GM21825 (cell line): ENCODE data around the gene DYNLRB2.
A peak's percentile ranks its signal among the peaks of the same experiment; 100 is the strongest.

Experiments used
- ATAC-seq: cut with Tn5 transposase; IDR thresholded peaks from one replicate; pipeline ENCODE4 v1.9.1; 2021; ENCODE audit warnings: mild to moderate bottlenecking, moderate library complexity; ENCODE audit not compliant: unreplicated experiment

Gene DYNLRB2

DNA sequence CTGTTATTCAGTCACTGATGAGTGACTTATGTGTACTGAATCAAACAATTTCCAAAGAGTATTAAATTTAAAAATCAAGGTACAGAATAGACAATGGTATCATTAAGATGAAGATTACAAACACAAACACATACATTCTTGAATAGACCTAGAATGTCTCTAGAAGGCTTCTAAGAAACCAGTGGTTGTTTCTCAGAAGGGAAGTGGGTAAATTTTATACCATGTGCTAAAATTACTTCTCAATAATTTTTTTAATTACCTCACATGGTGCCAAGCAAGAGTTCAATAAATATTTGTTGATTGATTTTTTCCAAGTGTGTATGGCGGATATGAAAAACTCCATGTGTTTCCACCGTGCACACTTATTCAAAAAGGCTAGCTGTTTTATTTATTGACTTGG is 6.4 kb downstream of the DYNLRB2 start:
- ATAC-seq, result no peak

DNA sequence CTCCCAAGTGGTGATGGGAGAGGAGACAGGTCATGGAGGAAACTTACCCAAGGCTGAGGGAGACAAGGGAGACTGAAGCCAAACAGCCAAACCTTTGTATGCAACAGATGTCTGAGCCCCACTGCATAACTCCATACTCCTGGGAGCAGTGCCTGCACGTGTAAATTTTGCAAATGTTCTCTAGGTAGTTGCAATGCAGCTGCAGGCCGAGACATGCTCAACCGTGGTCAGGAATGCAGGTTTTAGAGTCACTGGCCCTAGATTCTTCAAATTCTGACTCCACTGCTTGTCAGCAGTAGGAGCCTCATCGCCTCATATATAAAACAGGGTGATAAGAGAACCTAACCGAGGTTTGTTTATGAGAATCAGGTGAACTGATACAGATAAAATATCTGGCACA is 11.5 kb downstream of the DYNLRB2 start:
- ATAC-seq, result no peak

DNA sequence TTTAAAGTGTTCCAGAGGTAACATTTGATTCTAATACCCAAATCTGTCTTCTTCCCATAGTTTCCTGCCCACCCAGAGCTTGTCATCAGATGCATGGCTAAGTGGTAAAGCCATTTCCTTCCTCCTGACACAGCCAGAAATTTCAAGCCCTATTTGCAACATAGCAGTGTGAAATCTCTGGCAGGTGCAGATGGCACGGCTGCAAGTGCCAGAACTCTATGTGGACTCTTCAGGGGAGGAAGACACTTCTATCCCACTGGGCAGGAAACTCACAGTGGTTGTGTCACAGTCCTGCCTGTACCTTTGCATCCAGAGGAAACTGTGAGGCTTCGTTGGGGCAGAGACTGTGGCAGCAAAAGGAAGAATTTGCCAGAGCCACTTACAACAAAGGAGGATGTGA is 13.2 kb downstream of the DYNLRB2 start:
- no peak for ATAC-seq

DNA sequence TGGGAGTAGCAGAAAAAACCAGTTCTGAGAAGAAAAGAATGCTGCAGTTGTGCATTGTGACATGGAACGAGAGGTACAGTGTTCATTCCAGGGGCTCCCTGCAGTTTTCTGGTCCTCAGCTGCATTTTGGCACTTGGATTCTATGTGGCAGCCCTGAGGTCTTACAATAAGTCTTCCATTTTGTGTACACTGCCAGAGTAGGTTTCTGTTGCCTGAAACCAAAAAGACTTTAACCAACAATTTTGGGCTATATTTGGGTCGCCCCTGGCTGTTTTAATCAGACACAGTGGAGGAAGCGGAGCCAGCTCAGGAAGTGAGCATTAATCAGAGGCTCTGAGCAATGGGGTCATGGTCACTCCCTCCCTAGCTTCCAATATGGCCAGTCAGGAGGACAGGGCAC is 15.7 kb downstream of the DYNLRB2 start:
- no peak for ATAC-seq

DNA sequence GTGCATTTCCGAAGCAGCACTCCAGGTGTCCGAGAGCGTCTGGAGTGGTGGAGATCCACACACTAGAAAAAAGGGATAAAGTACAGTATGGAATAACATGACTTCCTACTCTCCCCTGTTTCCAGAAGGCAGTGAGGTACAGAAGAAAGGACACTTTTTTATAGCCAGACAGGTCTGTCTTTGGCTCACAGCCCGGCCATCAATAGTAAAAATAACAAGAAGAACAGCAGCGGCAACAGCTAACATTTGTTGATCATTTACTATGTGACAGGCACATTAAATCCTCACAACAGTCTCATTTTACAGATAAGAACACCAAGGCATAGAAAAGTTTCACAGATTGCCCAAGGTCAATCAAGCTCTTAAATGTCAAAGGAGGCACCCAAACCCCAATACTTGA is 16.2 kb downstream of the DYNLRB2 start:
- no peak for ATAC-seq

DNA sequence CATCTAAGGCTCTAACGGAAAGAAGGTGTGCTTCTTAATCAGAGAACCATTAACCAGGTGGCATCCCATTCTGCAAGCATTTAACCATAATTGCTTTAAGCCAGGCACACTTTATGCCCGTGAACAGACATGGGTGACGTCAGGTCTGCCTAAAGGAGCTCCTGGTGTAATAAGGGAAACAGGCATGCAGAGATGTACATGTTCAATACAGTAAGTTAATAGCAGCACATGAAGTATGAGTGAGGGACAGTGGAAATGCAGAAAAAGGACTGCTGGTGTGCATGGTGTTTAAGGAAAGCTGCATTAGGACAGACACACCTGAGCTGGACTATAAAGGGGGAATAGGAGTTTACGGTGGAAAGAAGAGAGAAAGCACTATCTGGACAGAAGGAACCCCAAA is 18.6 kb downstream of the DYNLRB2 start:
- ATAC-seq, result no peak

DNA sequence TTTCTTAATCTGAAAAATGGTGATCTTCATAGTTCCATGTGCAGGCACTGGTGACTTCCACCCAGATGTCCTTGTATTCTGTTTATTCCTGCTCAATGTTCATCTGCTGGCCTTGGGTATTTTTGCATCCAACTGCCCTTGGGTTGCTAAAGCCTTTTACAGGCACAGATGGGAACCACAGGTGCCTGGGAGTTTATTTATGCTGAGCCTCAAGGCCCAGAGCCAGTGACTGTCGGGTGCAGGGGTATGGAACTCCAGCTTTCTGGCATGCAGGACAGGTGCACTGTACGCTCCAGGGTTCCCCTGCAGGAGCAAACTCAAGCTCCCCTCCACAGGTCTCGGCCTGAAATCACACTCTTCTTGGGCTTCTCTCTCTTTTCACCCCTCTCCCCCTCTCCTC is 22.3 kb downstream of the DYNLRB2 start:
- ATAC-seq, result no peak

DNA sequence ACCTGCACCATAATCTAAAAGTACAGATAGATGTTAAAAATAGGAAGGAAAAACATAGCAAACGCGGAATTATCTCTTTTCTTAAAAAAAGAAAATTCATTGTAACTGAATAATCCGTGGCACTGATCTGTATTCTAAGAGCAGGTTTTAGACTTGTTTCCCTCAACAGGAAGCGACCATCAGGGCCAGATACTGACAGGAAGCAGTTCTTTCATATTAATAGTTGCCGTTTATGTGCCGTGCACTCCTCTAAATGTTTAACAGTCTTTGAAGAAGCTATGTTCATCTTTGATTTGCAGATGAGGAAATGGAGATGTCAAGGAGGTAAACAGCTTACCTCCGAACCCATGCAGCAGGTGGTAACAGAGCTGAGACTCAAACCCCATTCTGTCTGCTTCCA is 23.6 kb downstream of the DYNLRB2 start:
- no peak for ATAC-seq

DNA sequence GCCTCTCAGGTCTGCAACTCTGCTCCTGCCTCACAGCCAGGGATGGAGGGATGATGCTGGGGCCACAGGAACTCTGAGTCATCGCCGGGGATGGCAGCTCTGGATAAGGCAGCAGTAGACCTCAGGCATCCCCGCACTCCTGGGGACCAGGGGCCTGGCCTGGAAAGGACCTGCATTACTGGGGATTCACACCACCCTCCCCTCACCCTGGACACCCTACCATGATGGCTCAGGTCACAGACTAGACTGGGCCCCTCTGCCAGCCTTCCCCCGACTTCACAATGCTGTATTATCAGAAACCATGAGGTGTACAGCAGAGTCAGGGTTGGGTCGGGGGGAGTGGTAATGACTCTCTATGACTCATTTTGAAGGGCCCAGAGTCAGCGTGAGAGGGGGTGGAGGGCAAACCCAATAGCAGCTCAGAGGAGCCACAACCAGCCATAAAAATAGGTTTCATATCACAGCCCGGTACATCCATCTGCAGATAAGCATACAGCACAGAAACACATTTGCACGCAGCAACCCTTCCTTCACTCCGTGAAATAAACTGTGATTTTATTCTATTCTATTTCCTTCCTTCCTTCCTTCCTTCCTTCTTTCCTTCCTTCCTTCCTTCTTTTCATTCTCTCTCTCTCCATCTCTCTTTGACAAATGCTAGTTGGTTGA is 28.8 kb downstream of the DYNLRB2 start:
- no peak for ATAC-seq

DNA sequence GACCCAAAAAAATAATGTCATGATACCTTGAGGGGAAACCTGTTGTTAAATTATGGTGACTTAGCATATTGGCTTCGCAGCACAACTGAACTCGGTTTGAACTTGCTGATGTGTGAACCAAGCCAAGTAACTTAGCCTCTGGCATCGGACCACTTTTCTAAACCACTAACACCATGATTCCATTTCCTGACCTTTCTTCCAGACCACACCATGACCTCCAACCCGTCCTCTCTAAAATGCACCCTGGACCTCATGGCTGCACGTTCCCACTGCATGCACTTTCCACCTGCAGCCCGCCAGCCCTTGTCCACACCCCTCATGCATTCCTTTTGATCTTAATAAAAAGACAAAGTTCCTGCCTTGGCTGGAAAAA is 29.3 kb downstream of the DYNLRB2 start:
- ATAC-seq, result no peak

DNA sequence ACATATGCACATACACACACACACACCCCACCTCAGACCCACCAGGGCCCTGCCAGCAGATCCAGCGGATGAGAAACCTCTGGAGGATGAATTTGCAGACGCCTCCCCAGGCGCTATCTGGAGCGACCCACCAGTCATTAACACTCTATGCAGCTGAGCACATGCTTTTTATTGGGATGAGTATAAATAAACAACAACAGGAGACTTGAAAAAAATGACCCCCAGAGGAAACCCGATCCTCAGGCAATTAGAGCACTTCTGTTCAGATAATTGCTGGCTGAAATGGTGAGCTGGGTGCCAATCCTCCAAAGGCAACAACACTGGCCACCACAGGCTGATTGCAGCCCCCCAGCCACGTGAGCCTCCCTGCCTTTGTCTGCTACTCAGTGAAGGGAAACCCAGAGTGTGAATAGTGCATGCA is 32.9 kb downstream of the DYNLRB2 start:
- ATAC-seq, result no peak

DNA sequence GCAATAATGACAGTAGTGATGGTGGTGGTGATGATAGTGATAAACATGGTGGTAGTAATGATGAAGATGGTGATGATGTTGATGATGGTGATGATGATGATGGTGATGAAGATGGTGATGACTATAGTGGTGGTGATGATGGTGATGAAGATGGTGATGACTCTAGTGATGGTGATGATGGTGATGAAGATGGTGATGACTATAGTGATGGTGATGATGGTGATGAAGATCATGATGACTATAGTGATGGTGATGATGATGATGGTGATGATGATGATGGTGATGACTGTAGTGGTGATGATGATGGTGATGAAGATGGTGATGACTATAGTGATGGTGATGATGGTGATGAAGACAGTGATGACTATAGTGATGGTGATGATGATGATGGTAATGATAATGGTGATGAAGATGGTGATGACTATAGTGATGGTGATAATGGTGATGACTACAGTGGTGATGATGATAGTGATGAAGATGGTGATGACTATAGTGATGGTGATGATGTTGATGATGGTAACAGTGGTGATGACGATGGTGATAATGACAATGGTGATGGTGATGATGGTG is 35.6 kb downstream of the DYNLRB2 start:
- no peak for ATAC-seq

DNA sequence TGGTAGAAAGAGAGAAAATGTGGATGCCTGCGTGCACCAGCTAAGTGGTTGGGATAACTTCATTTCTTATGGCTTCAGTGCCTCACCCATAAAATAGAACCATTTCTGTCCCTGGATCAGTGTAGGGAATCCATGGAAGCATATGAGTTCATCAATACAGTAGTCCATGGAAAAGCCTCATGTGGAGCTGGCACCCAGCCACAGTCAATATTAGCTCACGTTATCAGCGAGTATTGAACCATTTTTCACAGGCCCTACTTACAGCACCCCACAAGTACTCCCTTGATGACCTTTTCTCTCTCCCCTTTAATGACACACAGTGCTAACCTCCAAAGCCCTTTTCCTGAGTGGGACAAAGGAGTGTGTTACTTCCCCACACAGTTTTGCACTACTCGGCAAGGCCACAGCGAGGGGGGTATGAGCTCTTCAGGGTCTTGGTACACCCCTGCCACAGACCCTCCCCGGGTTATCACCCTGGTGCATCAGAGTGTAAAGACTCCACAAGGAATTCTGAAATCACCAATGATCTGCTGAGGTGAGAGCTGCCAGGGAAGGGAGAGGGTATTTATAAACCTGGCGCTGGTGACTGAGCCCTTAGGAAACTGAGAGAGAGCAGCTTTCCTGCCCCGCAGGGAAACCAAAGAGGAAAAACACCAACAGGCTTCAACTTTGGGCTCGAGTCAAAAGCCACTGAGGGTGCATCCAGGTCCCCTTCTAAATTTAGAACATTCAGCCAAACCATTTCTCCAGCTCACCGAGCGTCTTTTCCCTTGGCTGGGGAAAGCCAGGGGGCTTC is 36.9 kb downstream of the DYNLRB2 start:
- no peak for ATAC-seq

DNA sequence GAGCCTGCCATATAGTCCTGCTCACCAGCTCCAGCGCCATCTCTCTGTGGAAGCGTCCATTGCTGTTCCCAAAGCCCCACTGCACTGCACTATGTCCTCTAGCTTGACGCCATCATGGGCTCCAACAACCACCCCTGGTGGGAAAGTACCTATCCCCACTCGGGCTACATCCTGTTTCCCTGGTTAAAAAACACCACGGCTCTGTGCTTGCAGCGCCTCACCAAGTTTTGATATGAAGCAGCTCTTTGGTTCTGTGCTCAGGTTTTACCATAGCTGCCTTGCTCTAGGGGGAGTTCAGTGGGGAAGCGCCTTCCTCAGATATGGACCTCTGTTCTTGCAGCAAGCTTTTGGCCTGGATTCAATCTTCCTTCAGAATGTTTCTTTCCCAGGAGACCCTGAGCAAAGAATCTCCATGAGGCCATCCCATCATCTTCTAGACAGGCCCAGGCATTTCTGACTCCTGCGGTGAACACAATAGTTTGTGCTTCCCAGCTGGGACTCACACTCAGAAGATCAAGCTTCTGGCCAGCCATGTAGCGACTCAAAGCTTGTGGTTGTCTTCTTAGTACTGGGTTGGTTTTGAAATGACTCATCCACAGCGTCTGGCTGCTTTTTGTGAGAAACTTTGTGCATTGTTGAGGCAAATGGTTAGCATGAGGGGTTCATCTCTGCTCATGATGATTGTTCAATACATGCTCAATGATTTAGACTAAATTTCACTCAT is 39.5 kb downstream of the DYNLRB2 start:
- peak; percentile 91 for ATAC-seq

DNA sequence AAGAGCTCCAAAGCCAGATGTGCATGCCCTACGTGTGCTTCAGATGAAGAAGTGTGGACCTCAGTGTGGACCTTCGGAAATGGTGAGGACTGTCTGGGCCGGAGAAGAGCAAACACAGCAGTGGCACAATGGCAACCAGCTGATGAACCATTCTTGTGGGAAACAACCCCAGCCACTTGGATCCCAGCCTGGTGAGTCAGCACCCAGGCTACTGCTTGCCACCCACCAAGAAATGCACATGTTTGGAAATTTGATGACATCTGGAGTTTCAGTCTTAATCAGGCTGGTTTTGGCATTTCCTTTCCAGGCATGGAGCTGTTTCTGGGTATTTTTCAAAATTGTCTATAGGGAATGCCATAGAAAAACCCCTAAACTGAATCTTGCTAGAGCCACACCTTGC is 42.7 kb downstream of the DYNLRB2 start:
- no peak for ATAC-seq

DNA sequence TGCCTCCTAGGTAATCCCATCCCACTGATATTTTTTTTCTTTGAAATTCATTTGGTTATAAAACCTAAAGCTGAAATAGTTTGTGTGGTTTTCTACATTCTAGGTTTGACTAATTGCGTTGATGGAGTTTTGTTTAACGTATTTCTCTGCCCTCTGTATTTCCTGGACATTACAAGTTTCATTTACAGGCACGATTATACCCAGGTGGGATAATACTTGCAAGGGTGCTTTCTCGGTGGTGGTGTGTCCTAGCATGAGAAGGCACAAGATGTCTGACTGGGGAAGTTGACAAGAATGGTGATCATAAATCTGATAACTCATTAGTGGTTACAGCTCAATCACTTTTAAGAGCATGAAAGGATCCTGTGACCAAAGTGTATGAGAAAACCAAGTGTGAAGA is 45.0 kb downstream of the DYNLRB2 start:
- peak; percentile 46 for ATAC-seq

DNA sequence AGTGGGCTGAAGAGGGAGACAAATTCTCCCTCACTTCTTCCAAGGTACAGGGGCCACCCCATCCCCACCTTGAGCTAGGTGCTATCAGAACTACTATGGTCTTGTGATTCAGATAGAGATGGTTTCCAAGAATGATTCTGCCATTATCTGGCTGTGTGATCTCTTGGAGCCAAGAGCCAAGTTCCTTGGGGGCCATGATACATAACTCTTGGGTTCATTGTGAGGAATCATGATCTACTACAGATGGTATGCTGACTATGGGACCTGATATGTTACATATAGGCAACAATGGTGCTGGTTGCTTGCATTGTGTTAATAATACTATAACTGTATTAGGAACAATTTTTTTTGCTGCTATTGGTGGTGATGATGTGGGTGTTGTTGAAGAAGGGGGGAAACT is 45.7 kb downstream of the DYNLRB2 start:
- ATAC-seq, result no peak

DNA sequence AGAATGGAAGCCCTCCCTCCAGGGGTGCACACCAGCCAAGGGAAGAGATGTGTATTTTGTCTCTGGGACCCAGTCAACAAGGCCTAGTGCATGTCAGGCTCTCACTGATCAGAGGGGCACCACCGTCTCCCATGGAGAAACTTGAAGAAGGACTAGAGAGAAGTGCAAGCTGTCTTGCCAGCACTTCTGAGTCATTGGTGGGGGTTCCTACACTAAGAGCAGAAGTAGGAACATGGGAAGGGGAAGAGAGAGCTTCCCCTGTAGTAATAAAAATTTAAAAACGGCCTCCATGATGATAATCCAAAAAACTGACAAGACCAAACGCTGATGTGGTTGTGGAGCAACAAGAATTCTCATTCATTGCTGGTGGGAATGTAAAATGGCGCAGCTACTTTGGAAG is 46.3 kb downstream of the DYNLRB2 start:
- no peak for ATAC-seq

DNA sequence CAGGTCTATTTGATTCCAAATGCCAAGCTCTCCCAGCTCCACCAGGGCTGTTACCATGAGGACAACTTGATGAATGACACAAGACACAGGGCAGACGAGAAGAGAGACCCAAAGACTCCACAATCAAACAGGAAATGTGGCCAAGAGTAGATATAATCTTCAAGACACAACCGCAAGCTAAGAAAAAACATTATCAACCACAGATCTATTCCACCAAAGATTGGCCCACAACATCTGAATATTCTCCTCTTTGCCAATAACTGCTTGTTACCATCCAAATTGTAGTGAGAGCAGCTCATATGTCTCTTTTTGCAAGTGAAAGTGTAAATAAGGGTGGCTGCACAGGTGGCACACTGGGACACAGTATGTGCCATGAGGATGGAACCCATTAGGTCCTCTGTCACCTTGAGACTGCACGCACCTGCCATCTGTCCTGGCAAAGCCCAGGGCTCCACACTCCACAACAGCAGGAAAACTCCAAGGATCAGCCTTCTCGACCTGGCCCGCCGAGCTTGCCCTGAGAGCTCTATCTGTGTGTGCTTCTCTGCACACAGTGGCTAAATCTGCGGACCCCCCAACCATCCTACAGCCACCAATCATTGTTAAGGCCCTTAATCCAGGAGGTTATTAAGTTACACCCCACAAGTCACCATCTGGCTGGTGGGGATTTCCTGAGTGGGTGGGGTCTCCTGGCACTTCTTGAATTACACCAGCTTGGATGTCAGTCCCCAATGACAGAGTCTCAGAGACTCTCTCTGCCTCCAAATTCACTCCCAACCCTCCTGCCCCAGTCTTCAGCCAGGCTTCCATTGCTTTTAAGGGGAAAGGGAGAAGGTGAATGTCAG is 50.5 kb downstream of the DYNLRB2 start:
- no peak for ATAC-seq

DNA sequence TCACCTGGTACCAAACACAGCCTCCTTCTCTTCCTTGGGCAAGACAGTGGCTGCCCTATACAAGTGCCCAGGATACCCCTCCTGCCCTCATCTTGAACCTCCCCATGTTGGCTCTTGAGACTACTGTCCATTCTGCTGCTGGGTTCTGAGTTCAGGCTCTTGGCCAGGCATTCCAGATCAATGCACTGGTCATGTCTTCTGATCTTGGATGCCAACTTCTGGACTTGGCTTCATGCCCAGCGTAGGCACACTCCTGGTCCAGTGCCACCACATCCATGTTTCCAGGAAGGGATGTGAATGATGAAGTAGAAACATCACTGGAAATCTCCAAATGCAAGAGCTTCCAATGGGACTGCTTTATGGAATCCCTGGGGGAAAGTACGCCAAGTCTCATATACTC is 51.5 kb downstream of the DYNLRB2 start:
- ATAC-seq, result no peak

DNA sequence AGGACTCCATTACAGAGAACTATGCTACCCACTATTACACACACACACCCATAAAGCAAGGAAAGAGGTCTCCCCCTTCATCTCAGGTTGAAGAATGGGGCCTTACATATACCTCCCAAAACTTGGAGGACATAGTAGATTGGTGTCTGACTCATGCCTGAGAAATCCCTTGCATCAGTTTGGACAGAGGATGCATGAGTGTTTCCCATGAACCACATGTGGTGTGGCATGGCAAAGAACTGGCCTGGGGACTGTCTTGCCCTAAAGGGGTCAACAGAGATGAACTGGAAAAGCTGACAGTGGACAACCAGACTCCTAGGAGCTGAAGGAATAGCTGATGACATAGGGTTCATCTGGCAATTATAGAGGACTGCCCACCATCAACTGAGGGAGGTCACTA is 54.0 kb downstream of the DYNLRB2 start:
- no peak for ATAC-seq
